Glutamatergic neuron (in vitro differentiated cells): Measurements from ENCODE around the gene ANKRD2. TPM values are rescaled to one million over a fixed set of nuclear protein-coding genes. Genes with fewer than 3 reads are reported as not detected.

ENCODE experiments used
- DNase-seq: peaks from one replicate; pipeline ENCODE4 v3.0.0; 2022
- H3K27ac Mint-ChIP-seq: one replicate; pipeline ENCODE4 v1.8.0; 2020; ENCODE audit warnings: mild to moderate bottlenecking, mixed read lengths, inconsistent platforms; ENCODE audit not compliant: unreplicated experiment
- H3K27me3 Mint-ChIP-seq: one replicate; pipeline ENCODE4 v1.8.0; 2020; ENCODE audit warnings: mild to moderate bottlenecking, moderate library complexity, mixed read lengths, inconsistent platforms; ENCODE audit not compliant: unreplicated experiment
- H3K36me3 Mint-ChIP-seq: one replicate; pipeline ENCODE4 v1.8.0; 2020; ENCODE audit warnings: mild to moderate bottlenecking, mixed read lengths, inconsistent platforms; ENCODE audit not compliant: unreplicated experiment
- H3K4me1 Mint-ChIP-seq: one replicate; pipeline ENCODE4 v1.8.0; 2020; ENCODE audit warnings: mild to moderate bottlenecking, low read depth, mixed read lengths, inconsistent platforms; ENCODE audit not compliant: unreplicated experiment
- H3K4me3 Mint-ChIP-seq: one replicate; pipeline ENCODE4 v1.8.0; 2020; ENCODE audit warnings: mild to moderate bottlenecking, mixed read lengths, inconsistent platforms; ENCODE audit not compliant: unreplicated experiment
- H3K9me3 Mint-ChIP-seq: one replicate; pipeline ENCODE4 v1.8.0; 2020; ENCODE audit warnings: mild to moderate bottlenecking, moderate library complexity, mixed read lengths, inconsistent platforms; ENCODE audit not compliant: unreplicated experiment
- total RNA-seq: library from RNA; stranded (reverse); fragmentation: NEBNext Ultra II Directional; extraction: Animal tissue kit (Norgen Biotek cat#: 25700); gene quantifications from one replicate; pipeline ENCODE4 v1.2.1, GENCODE V29; 2021; ENCODE audit not compliant: unreplicated experiment
- TF ChIP-seq, protein P1 (sequence below): fragments of 200-600 bp; sonication (generic); IDR thresholded peaks from one replicate; pipeline ENCODE4 v1.5.0; 2021; ENCODE audit not compliant: partially characterized antibody, unreplicated experiment

Gene ANKRD2
- total RNA-seq, 1 donor from 2014 or later = not detected

DNA sequence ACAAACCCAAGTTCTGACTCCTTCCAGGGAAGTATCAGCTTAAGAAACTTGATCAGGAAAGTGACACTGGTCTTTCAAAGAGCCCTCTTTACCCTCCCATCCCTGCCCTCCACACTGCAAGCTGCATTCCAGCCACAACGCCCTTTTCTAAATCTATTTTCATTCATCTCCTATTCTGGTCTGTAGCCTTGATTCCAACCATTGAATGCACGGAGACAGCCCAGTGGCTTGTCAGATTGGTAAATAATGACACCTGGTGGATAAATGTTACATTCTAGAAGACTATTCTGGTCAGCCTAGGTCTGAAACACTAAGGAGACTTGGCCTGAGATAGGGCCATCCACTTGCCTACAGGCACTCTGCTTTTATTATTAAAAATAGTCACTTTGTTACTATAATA lies 39.8 kb downstream of the ANKRD2 start:
- no peak overlapping the region for H3K4me3 Mint-ChIP-seq
- no peaks in the 10 kb centered on the region for H3K9me3 Mint-ChIP-seq
- no peak overlapping the region for H3K27ac Mint-ChIP-seq
- H3K36me3 Mint-ChIP-seq = no peaks in the 10 kb centered on the region
- DNase-seq = no peak
- TF ChIP-seq, protein P1, sequence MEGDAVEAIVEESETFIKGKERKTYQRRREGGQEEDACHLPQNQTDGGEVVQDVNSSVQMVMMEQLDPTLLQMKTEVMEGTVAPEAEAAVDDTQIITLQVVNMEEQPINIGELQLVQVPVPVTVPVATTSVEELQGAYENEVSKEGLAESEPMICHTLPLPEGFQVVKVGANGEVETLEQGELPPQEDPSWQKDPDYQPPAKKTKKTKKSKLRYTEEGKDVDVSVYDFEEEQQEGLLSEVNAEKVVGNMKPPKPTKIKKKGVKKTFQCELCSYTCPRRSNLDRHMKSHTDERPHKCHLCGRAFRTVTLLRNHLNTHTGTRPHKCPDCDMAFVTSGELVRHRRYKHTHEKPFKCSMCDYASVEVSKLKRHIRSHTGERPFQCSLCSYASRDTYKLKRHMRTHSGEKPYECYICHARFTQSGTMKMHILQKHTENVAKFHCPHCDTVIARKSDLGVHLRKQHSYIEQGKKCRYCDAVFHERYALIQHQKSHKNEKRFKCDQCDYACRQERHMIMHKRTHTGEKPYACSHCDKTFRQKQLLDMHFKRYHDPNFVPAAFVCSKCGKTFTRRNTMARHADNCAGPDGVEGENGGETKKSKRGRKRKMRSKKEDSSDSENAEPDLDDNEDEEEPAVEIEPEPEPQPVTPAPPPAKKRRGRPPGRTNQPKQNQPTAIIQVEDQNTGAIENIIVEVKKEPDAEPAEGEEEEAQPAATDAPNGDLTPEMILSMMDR = no peak
- peaks cover 4% of the 10 kb centered on the region for H3K4me1 Mint-ChIP-seq
- H3K27me3 Mint-ChIP-seq = no peaks in the 10 kb centered on the region

DNA sequence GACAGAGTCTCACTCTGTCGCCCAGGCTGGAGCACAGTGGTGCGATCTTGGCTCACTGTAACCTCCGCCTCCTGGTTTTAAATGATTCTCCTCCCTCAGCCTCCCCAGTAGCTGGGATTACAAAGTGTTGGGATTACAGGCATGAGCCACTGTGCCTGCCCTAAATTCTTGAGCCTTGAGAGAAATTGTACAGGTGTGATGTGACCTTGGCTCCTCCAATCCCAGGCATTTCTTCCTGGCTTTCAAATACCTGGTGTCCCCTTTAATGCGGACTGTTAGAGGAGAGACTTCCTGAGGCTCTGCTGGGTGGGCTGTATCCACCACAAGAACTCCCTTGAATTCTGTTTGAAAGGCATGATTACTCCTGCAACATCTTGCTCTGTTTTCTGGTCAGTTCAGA lies 45.7 kb downstream of the ANKRD2 start:
- H3K4me1 Mint-ChIP-seq = no peaks in the 10 kb centered on the region
- no peak overlapping the region for H3K27ac Mint-ChIP-seq
- no peaks in the 10 kb centered on the region for H3K27me3 Mint-ChIP-seq
- no peak for DNase-seq
- H3K36me3 Mint-ChIP-seq = no peaks in the 10 kb centered on the region
- H3K9me3 Mint-ChIP-seq = peaks cover 2% of the 10 kb centered on the region
- TF ChIP-seq, protein P1 = no peak
- H3K4me3 Mint-ChIP-seq = no peak overlapping the region

DNA sequence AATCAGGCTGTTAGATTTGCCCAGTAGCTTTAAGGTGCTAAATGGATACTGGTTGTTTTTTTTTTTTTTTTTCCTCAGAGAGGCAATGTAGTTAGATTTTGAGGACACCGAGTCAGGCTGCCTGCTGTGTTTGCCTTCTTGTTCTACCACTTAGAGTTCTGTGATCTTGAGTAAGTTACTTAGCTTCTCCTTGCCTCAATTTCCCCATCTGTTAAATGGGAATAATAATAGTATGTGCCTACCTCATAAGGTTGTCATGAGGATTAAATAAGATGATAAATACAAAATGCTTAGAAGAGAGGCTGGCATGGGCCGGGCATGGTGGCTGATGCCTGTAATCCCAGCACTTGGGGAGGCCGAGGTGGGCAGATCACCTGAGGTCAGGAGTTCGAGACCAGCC lies 46.2 kb downstream of the ANKRD2 start:
- Mint-ChIP-seq H3K9me3 (peaks cover 2% of the 10 kb centered on the region), H3K27ac (no peak overlapping the region), H3K4me3 (no peak overlapping the region), H3K36me3 (no peaks in the 10 kb centered on the region), H3K27me3 (no peaks in the 10 kb centered on the region), H3K4me1 (no peaks in the 10 kb centered on the region)
- DNase-seq = no peak
- TF ChIP-seq, protein P1 = no peak

DNA sequence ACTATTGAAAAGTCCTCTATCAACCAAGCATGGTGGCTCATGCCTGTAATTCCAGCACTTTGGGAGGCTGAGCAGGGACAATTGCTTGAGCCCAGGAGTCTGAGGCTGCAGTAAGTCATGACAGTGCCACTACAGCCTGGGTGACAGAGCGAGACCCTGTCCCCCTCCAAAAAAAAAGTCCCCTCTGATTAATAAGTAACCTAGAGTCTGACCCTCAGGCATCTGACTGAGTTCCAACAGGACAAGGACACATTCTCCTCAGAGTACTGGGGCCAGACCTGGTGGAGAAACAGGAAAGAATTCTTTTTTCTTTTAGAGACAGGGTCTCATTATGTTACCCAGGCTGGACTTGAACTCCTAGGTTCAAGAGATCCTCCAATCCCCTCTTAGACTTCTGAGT lies 50.7 kb downstream of the ANKRD2 start:
- Mint-ChIP-seq H3K9me3 (peaks cover 2% of the 10 kb centered on the region), H3K27me3 (no peaks in the 10 kb centered on the region), H3K4me3 (no peak overlapping the region), H3K27ac (no peak overlapping the region), H3K4me1 (no peaks in the 10 kb centered on the region), H3K36me3 (no peaks in the 10 kb centered on the region)
- no peak for DNase-seq
- TF ChIP-seq, protein P1 = no peak

DNA sequence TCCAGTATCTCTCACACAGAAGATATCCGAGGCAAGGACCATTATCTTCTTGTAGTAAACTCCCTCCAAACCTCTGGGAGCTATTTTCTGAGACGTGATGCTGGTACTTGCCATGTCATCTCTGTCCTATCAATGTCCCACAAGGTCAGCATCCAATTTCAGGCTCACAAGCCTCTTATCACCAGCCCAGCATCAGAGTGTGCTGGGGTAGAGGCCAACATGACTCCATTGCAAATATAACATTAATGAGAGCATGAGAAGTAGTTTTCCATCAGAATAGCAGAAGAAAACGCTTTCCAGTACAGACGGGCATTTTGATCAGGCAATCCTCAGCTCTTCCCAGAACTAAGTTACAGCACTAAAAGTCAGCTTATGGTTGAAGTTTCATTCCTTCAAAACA lies 55.2 kb downstream of the ANKRD2 start:
- no peak overlapping the region for H3K27ac Mint-ChIP-seq
- peaks cover 4% of the 10 kb centered on the region for H3K27me3 Mint-ChIP-seq
- TF ChIP-seq, protein P1 = no peak
- no peak for DNase-seq
- no peaks in the 10 kb centered on the region for H3K9me3 Mint-ChIP-seq
- no peak overlapping the region for H3K4me3 Mint-ChIP-seq
- no peaks in the 10 kb centered on the region for H3K36me3 Mint-ChIP-seq
- no peaks in the 10 kb centered on the region for H3K4me1 Mint-ChIP-seq
